Mesendoderm (in vitro differentiated cells): ENCODE measurements around the gene SETDB2.
A peak's percentile ranks its signal among the peaks of the same experiment; 100 is the strongest.

ENCODE experiments used
- DNase-seq: peaks from one replicate; pipeline ENCODE4 v3.0.0; 2013
- H2AK5ac ChIP-seq: 2 replicates; pipeline ENCODE4 v1.6.1; 2013; ENCODE audit warnings: low read length, inconsistent platforms
- H2BK120ac ChIP-seq: 2 replicates; pipeline ENCODE4 v1.6.1; 2013; ENCODE audit warnings: low read depth, mild to moderate bottlenecking, low read length, moderate library complexity, mixed read lengths
- H2BK15ac ChIP-seq: replicated peaks from 2 replicates; pipeline ENCODE4 v1.6.1; 2013; ENCODE audit warnings: low read depth, mild to moderate bottlenecking, moderate library complexity
- H2BK5ac ChIP-seq: 2 replicates; pipeline ENCODE4 v1.6.1; 2013; ENCODE audit warnings: low read length, inconsistent platforms
- H3K18ac ChIP-seq: 2 replicates; pipeline ENCODE4 v1.6.1; 2013; ENCODE audit warnings: mild to moderate bottlenecking, low read length, mixed read lengths
- H3K23ac ChIP-seq: one replicate; pipeline ENCODE4 v1.6.1; 2013; ENCODE audit warnings: low read length
- H3K27ac ChIP-seq: 2 replicates; pipeline ENCODE4 v1.5.1; 2013; ENCODE audit warnings: low read depth, mild to moderate bottlenecking, inconsistent platforms, low read length, moderate library complexity
- H3K27me3 ChIP-seq: 2 replicates; pipeline ENCODE4 v1.6.1; 2013; ENCODE audit warnings: low read length, control low read depth, mild to moderate bottlenecking, inconsistent platforms; ENCODE audit not compliant: insufficient read depth, poor library complexity
- H3K36me3 ChIP-seq: 2 replicates; pipeline ENCODE4 v1.6.1; 2013; ENCODE audit warnings: low read length, inconsistent platforms; ENCODE audit not compliant: control insufficient read depth, insufficient read depth
- H3K4ac ChIP-seq: one replicate; pipeline ENCODE4 v1.6.1; 2013; ENCODE audit warnings: low read depth, mild to moderate bottlenecking, low read length, moderate library complexity
- H3K4me1 ChIP-seq: 2 replicates; pipeline ENCODE4 v1.6.1; 2013; ENCODE audit warnings: low read depth, low read length, inconsistent platforms; ENCODE audit not compliant: control insufficient read depth
- H3K4me2 ChIP-seq: 2 replicates; pipeline ENCODE4 v1.6.1; 2013; ENCODE audit warnings: low read length
- H3K4me3 ChIP-seq: 2 replicates; pipeline ENCODE4 v1.5.1; 2013; ENCODE audit warnings: mild to moderate bottlenecking, low read length
- H3K56ac ChIP-seq: one replicate; pipeline ENCODE4 v1.6.1; 2013; ENCODE audit warnings: low read length
- H3K79me1 ChIP-seq: 2 replicates; pipeline ENCODE4 v1.6.1; 2013; ENCODE audit warnings: low read length, inconsistent platforms
- H3K79me2 ChIP-seq: 2 replicates; pipeline ENCODE4 v1.6.1; 2013; ENCODE audit warnings: mild to moderate bottlenecking, low read length; ENCODE audit not compliant: control insufficient read depth, insufficient read depth
- H3K9ac ChIP-seq: 2 replicates; pipeline ENCODE4 v1.6.1; 2013; ENCODE audit warnings: low read length, inconsistent platforms
- H4K5ac ChIP-seq: one replicate; pipeline ENCODE4 v1.6.1; 2013; ENCODE audit warnings: low read length
- H4K8ac ChIP-seq: one replicate; pipeline ENCODE4 v1.6.1; 2013; ENCODE audit warnings: low read depth, mild to moderate bottlenecking, control low read depth, low read length, moderate library complexity
- WGBS: extraction: QIAGEN DNeasy Blood & Tissue Kit; methylation state at CpG from one replicate; pipeline ENCODE4 v1.1.7; 2013; ENCODE audit warnings: low lambda C conversion rate, missing lambda C conversion rate; ENCODE audit not compliant: insufficient coverage; ENCODE audit errors: extremely low coverage; 5-methylcytosine and 5-hydroxymethylcytosine counted together

The SETDB2 gene

GRCh38 chr13:49539313-49539712 lies 95.2 kb downstream of the SETDB2 start:
- H3K18ac ChIP-seq: no peak overlapping the region
- H3K79me1 ChIP-seq: no peaks in the 10 kb centered on the region
- no peak overlapping the region for H2AK5ac ChIP-seq
- no peak for DNase-seq
- H2BK5ac ChIP-seq: no peak overlapping the region
- H3K4me3 ChIP-seq: no peak overlapping the region
- no peak overlapping the region for H4K5ac ChIP-seq
- no peaks in the 10 kb centered on the region for H3K4me1 ChIP-seq
- H2BK120ac ChIP-seq: no peak overlapping the region
- WGBS: no CpG with 5 or more reads among the region's 5 CpGs
- H3K9ac ChIP-seq: no peak overlapping the region
- no peak overlapping the region for H3K23ac ChIP-seq
- H2BK15ac ChIP-seq: no peak overlapping the region
- H3K4me2 ChIP-seq: no peak overlapping the region
- H3K79me2 ChIP-seq: no peaks in the 10 kb centered on the region
- no peak overlapping the region for H3K4ac ChIP-seq
- H3K36me3 ChIP-seq: no peaks in the 10 kb centered on the region
- H3K27me3 ChIP-seq: no peaks in the 10 kb centered on the region
- H4K8ac ChIP-seq: no peak overlapping the region
- H3K56ac ChIP-seq: no peak overlapping the region
- no peak overlapping the region for H3K27ac ChIP-seq

GRCh38 chr13:49539746-49540145 lies 95.7 kb downstream of the SETDB2 start:
- H3K4ac ChIP-seq: no peak overlapping the region
- H3K4me1 ChIP-seq: no peaks in the 10 kb centered on the region
- H3K4me2 ChIP-seq: no peak overlapping the region
- no peak overlapping the region for H2BK15ac ChIP-seq
- no peak overlapping the region for H2AK5ac ChIP-seq
- no peak for DNase-seq
- H3K9ac ChIP-seq: no peak overlapping the region
- H3K4me3 ChIP-seq: no peak overlapping the region
- no peaks in the 10 kb centered on the region for H3K79me1 ChIP-seq
- H2BK5ac ChIP-seq: no peak overlapping the region
- no peak overlapping the region for H4K5ac ChIP-seq
- no peak overlapping the region for H2BK120ac ChIP-seq
- no peaks in the 10 kb centered on the region for H3K27me3 ChIP-seq
- no peak overlapping the region for H3K56ac ChIP-seq
- H3K79me2 ChIP-seq: no peaks in the 10 kb centered on the region
- no CpG with 5 or more reads among the region's 3 CpGs for WGBS
- no peak overlapping the region for H3K18ac ChIP-seq
- no peaks in the 10 kb centered on the region for H3K36me3 ChIP-seq
- H3K23ac ChIP-seq: no peak overlapping the region
- H4K8ac ChIP-seq: no peak overlapping the region
- no peak overlapping the region for H3K27ac ChIP-seq

- Histone ChIP-seq H2BK120ac (no peak overlapping the region), H3K23ac (no peak overlapping the region), H3K27ac (peak overlapping the region; percentile 18), H2AK5ac (no peak overlapping the region), H4K5ac (no peak overlapping the region), H3K4me1 (no peaks in the 10 kb centered on the region), H2BK5ac (no peak overlapping the region), H4K8ac (no peak overlapping the region), H3K4ac (no peak overlapping the region), H3K36me3 (no peaks in the 10 kb centered on the region), H3K4me2 (no peak overlapping the region), H3K9ac (no peak overlapping the region), H3K18ac (no peak overlapping the region), H3K79me1 (no peaks in the 10 kb centered on the region), H3K56ac (no peak overlapping the region), H3K79me2 (no peaks in the 10 kb centered on the region), H3K27me3 (no peaks in the 10 kb centered on the region), H3K4me3 (no peak overlapping the region), H2BK15ac (no peak overlapping the region)
- DNase-seq: peak; percentile 42
- WGBS: no CpG with 5 or more reads among the region's 7 CpGs
These were observed 96.5 kb downstream of the SETDB2 start for GRCh38 chr13:49540552-49540951.

- no peak for DNase-seq
- no peak overlapping the region for H2AK5ac ChIP-seq
- H3K9ac ChIP-seq: no peak overlapping the region
- H3K79me1 ChIP-seq: no peaks in the 10 kb centered on the region
- H2BK5ac ChIP-seq: no peak overlapping the region
- no peak overlapping the region for H3K23ac ChIP-seq
- no peaks in the 10 kb centered on the region for H3K79me2 ChIP-seq
- H3K4me1 ChIP-seq: no peaks in the 10 kb centered on the region
- H3K56ac ChIP-seq: no peak overlapping the region
- no peak overlapping the region for H3K18ac ChIP-seq
- no peak overlapping the region for H3K27ac ChIP-seq
- no peaks in the 10 kb centered on the region for H3K27me3 ChIP-seq
- H3K4ac ChIP-seq: no peak overlapping the region
- no peak overlapping the region for H2BK120ac ChIP-seq
- WGBS: no CpG with 5 or more reads among the region's 3 CpGs
- H4K8ac ChIP-seq: no peak overlapping the region
- no peak overlapping the region for H4K5ac ChIP-seq
- H3K4me2 ChIP-seq: no peak overlapping the region
- no peaks in the 10 kb centered on the region for H3K36me3 ChIP-seq
- H3K4me3 ChIP-seq: no peak overlapping the region
- H2BK15ac ChIP-seq: no peak overlapping the region
These were observed 99.6 kb downstream of the SETDB2 start for GRCh38 chr13:49543656-49544055.
